ENCODE data around the gene PHF3.

Gene PHF3, protein sequence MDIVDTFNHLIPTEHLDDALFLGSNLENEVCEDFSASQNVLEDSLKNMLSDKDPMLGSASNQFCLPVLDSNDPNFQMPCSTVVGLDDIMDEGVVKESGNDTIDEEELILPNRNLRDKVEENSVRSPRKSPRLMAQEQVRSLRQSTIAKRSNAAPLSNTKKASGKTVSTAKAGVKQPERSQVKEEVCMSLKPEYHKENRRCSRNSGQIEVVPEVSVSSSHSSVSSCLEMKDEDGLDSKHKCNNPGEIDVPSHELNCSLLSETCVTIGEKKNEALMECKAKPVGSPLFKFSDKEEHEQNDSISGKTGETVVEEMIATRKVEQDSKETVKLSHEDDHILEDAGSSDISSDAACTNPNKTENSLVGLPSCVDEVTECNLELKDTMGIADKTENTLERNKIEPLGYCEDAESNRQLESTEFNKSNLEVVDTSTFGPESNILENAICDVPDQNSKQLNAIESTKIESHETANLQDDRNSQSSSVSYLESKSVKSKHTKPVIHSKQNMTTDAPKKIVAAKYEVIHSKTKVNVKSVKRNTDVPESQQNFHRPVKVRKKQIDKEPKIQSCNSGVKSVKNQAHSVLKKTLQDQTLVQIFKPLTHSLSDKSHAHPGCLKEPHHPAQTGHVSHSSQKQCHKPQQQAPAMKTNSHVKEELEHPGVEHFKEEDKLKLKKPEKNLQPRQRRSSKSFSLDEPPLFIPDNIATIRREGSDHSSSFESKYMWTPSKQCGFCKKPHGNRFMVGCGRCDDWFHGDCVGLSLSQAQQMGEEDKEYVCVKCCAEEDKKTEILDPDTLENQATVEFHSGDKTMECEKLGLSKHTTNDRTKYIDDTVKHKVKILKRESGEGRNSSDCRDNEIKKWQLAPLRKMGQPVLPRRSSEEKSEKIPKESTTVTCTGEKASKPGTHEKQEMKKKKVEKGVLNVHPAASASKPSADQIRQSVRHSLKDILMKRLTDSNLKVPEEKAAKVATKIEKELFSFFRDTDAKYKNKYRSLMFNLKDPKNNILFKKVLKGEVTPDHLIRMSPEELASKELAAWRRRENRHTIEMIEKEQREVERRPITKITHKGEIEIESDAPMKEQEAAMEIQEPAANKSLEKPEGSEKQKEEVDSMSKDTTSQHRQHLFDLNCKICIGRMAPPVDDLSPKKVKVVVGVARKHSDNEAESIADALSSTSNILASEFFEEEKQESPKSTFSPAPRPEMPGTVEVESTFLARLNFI (N-terminal part only)

DNA sequence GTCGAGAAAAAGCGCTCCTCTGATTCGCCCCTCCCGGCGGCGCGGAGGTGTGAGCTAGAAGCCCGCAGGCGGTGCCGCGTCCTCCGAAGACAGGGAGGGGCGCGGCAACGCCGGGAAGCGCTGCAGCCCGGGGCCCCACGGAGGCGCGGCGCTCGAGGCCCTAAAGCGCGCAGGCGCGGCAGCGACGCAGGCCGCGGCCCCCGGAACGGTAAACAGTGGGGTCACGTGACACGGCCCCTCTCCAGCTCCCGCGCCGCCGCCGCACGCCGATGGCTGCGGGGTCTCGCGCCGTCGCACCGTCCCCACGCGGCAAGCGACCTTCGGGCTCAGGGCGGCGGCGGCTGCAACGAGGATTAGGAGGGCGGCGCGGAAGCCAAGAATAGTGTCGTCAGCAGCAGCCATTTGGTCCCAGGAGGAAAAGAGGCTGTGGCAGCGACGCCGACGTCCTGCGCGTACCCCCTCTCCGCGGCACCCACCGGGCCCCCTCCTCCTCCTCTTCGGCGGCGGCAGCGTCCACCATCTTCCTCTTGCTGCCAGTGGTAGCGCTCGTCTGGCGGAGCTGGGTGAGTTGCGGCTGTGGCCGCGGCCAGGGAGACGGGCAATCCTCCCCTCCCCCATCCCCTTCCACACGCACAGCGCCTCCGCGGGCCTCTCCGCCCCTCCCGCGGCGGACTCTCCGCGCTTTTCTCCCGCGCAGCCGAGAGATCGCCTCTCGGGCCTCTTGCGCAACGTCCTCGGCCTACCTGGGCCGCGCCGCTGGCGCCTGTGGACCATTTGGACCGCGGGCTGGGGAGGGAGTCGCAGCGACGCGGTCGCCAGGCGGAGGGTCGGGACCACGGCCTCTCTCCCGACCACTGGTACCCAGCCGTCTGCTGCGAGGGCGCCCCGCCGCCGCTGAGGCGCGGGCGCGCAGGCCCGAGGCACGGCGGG lies at the start of gene PHF3:
PHF3 (plus strand) TSS at position 215 of the 930 bp plus-strand sequence. CDS start 10,750 bp downstream, outside the sequence.
- DNase-seq (ENCODE audit: low read depth, low spot score) = peak; percentile 53

DNA sequence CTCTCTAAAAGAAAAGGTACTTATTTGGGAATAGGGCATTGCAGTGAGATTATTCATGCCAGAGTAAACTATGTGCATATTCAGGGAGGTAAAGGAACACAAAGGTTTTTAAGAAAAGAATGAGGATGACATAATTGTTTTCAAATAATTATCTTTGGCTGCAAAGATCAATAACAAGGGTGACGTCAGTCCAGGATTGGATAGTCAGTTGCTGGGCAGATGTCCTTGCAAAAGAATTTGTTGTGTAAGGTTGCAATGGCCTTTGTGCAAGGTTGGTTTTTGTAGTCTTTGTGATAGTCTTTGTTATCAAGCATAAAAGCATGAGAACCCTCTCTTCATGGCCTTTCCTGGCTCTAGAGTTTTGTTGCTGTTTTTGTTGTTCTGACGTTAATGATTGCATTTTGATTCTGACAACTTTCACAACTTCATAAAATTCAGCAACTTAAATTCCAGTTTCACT lies 45.6 kb upstream of the PHF3 start:
- DNase-seq (ENCODE audit: low read depth, low spot score) = no peak

DNA sequence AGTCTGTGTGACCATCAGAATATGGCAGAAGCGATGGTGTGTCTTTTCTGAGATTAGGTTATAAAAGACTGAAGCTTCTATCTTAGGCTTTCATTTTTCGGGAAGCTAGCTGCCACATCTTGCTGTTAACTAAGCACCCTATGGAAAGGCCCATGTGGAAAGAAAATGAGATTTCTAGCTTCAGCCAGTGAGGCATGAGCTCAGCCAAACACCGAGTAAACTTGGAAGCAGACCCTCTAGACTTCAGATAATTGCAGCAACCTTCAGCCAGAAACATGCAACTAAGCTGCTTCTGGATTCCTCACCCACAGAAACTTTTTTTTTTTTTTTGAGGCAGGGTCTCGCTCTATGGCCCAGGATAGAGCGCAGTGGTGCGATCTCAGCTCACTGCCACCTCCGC lies 42.7 kb upstream of the PHF3 start:
- DNase-seq (ENCODE audit: low read depth, low spot score) = no peak

DNA sequence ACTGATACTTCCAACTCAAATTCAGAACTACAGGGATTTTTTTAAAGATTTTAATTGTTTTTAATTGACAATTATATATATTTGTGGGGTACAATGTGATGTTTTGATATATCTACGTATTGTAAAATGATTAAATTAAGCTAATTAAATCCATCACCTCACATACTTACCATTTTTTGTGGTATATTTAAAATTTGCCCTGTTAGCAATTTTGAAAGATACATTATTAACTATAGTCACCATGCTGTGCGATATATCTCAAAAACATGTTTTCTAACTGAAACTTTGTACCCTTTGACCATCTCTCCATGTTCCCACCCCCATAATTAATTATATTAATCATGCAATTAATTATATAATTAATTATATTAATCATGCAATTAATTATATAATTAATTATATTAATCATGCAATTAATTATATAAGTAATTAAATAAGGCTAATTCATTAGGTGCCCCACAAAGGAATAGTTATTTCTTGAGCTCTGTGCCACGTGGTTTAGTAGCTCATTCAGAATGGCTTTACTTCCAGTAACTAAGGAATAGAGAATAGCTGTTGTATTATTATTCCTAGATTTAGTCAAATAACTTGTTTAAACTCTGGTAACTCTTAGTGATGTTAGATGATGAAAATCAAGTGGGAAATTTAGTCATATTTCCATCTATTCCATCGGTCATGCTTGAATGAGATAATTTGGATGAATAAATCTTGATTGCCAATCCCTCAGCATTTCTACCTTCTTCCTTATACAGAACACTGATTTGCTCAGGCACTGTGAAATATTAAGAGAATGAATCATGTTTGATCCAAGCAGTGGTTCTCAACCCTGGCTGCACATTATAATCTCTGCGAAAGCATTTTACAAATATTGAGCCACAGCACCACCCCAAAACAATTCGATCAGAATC lies 38.2 kb upstream of the PHF3 start:
- no peak for DNase-seq (ENCODE audit: low read depth, low spot score)

DNA sequence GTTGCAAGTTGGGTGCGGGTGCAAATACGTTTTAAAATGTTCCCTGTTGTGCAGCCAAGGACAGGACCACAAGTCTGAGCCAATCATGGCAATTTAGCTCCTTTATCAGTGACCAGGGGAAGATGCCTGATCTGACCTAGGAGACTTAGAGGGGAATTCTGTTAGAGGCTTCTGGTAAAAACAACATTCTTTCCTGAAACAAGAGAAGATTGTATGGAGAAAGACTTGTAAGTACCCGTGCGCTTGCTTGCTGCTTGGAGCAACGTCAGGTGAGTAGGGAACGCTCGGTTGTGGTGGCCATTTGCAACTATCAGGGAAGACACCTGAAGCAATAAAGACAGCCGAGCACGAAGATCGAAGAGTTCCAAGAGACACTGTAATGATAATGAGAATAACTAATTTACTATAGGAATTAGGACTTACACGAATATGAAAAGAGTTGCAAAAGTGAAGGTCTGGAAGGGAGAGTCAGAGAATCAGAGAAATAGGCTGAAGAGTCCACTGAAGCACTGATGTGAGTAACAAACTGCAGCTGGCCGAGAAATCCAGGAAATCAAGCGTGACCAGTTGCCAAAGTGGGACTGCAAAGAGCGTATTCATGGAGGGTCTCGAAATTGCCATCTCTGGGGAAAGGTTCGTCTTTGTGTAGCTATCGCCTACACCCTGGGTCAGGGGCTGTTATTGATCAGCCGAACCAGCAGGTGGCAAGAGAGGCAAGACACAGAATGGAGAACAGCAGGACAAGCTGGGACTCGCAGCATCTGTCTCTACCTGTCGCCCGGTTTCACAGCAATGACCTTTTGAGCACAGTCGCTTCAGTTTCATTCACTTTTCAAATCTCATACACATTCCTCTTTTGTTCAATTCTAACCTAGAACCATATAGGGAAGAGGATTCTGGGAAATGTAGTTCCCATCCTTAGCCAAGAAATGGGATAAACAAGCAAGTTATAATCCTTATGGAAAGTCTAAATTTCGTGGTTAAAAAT lies 37.3 kb upstream of the PHF3 start:
- DNase-seq (ENCODE audit: low read depth, low spot score) = no peak

DNA sequence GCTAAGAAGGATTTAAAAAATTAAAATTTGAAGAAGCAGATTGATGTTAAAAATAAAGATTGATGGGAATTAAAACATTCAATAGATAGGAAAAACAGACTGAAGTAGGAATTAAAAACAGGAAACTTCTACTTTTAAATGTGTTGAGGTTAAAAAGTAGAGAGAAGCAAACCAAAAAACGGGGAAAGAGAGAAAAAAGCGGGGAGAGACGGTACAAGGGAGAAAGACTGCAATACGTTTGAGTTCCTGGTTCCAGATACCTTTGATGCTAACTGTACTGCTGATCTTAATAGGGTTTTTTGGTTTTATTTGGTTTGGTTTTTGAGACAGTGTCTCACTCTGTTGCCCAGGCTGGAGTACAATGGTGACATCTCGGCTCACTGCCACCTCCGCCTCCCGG lies 36.4 kb upstream of the PHF3 start:
- no peak for DNase-seq (ENCODE audit: low read depth, low spot score)

DNA sequence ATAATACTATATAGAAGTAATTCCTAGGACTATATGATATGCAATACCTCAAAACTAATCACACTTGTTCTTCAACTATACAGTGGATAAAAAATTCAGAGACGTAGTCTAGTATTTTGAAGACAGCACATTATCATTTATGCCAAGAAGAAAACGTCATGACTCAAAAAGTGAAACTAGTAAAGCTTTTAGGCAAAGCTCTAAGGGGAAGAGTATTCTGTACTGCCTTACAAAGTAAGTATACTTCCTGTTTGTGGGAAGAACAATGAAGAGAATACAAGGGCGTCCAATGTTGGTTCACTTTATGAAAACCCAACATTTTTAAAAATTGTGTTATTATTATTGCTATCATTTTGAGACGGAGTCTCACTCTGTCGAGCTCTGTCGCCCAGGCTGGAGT lies 35.5 kb upstream of the PHF3 start:
- no peak for DNase-seq (ENCODE audit: low read depth, low spot score)

DNA sequence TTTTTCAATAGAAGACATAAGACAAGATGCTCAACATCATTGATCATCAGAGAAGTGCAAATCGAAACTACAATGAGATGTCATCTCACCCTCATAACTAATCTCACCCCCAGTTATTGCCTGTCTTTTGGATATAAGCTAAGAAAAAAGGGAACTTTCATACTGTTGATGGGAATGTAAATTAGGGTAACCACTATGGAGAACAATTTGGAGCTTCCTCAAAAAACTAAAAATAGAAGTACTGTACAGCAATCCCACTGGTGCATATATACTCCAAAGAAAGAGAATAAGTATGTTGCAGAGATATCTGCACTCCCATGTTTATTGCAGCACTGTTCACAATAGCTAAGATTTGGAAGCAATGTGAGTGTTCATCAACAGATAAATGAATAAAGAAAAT lies 26.4 kb upstream of the PHF3 start:
- no peak for DNase-seq (ENCODE audit: low read depth, low spot score)

DNA sequence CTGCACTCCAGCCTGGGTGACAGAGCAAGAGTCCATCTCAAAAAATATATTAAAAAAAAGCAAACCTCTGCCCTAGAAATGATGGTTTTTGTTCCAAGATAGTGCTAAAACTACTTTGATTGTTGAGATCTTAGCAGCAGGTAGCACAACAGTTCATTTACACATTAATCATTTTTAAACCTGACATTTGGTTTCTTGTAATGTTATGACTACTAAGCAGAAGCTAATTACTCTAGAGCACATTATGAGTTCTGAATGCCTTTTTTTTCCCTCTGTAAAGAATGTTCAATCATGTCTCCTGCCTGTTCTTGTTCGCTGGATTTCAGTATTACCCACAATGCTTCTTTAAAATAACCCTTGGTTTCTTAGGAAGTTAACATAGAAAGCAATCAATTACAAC lies 24.7 kb upstream of the PHF3 start:
- DNase-seq (ENCODE audit: low read depth, low spot score) = no peak

DNA sequence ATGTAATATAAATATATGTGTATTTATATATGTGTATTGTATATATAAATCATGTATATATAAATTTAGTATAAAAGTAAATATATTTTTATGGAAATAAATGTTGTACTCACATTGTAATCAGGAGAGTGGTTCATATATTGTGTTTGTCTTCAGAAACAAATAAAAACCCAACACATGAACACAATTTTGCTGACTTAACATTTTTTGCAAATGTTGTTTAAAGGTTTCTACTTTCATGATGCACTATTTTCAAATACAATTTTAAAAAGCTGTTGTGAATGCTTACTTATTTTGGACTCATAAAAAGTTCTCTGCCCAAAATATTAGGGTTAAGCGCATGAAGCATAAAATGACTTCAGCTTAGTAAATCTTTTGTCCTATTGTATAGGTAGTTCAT lies 24.0 kb upstream of the PHF3 start:
- no peak for DNase-seq (ENCODE audit: low read depth, low spot score)

DNA sequence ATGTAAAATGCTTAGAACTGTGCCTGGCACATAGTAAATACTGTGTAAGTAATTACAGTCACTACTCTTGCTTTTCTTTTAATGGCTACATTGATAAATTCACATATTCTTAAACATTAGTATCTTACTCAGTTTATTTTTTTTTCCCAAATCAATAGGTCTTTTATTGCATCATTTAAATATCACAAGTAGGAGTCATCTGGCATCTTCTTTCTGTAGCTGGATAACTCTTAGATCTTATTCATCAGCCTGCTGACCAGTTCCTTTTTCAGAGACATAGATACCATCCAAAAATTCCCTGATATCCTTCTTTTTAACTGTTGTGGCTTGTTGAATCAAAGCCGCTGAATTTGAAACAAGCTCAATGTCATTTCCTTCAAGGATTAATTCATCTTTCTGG lies 20.0 kb upstream of the PHF3 start:
- no peak for DNase-seq (ENCODE audit: low read depth, low spot score)

DNA sequence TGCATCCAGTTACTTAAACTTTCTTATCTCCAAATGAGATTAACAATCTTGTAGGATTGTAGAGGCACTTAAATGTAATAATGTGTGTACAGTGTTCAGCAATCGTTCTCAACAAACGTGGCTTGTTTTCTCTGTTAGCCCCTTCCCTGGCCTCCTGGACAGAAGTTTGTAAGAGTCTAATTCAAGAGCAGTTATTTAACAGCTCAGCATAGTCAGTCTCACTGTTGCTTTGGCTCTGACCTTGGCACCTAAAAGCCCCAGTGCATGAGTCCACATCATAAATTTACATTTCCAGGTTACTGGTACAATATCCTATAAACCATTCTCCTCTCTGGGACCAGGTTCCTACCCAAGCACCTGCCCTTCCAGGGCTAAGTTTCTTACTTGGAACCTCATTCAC lies 11.5 kb upstream of the PHF3 start:
- no peak for DNase-seq (ENCODE audit: low read depth, low spot score)

DNA sequence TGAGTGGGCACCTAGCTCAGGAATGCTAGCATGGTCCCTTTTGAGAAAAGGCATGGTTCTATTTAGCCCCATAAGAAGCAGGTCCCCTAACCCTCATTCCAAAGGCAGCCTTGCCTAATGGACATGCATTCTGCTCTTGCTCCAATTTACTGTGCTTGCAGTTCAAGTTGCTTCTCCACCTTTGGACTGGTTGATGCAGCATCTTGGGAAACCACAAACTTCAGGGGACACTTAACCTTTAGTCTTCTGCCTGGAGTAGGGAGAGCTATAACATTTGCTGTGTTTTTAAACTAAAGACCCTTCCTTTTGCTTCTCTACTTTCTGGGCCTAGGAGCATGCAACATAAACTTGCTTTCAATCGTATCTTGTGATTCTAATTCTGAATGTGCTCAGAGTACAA lies 5.1 kb upstream of the PHF3 start:
- no peak for DNase-seq (ENCODE audit: low read depth, low spot score)

DNA sequence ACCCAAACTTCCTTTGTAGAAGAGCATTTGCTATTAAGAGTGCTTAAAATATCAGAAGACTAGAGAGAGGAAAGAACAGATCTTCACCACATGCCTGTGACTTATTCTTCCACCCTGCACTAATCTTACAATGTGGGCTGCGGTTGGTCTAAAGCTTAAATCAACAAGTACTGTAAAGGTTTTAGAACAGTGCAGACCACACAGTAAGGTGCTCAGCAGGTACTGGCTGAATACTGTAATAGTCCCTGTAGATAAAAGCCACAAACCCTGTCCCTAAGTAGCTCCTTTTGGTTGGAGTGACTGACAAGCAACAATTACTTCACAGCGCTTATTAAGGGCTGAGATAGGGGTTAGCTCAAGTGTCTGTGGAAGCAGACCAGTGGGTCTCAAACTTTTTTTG lies 972 bp upstream of the PHF3 start:
- DNase-seq (ENCODE audit: low read depth, low spot score) = no peak

DNA sequence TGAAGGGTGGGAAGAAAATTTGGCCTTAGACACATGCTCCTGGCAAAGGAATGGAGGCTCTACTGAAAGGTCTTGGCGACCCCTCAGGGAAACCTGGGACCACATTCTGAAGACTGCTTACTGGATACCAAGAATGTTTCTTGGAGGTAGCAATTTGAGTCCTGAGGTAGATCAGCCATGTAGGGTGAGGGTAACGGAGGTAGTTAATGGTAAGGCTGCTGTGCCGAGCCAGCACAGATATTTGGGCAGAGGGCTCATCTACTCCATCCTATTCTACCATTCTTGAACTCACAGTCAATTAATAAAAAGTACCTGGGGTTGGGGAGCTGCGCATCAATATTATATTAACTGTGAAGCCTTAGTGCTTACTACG lies 401 bp upstream of the PHF3 start:
- no peak for DNase-seq (ENCODE audit: low read depth, low spot score)

DNA sequence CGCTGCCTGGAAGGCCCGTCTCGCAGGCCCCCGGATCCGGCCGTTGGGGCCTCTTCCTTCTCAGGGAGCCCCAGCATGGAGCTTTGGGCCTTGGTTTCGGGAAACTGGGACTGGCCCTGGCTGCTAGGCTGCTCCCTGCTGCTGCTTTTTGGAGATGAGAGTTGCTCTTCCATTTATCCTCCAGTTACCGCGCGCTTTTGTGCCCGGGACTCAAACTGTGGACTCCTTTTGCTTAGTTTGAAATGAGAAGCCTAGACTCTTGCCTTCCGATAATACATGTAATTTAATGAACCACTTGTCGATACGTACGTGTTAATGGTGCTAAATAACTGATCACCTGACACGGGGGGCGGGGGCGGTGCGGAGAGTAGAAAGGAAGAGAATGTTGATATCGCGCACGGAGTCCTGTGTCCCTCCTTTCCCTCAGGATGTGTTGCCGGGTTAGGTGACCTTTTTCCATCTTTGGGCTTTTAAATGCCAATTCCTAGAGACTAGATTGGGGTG lies 968 bp downstream of the PHF3 start:
- no peak for DNase-seq (ENCODE audit: low read depth, low spot score)

DNA sequence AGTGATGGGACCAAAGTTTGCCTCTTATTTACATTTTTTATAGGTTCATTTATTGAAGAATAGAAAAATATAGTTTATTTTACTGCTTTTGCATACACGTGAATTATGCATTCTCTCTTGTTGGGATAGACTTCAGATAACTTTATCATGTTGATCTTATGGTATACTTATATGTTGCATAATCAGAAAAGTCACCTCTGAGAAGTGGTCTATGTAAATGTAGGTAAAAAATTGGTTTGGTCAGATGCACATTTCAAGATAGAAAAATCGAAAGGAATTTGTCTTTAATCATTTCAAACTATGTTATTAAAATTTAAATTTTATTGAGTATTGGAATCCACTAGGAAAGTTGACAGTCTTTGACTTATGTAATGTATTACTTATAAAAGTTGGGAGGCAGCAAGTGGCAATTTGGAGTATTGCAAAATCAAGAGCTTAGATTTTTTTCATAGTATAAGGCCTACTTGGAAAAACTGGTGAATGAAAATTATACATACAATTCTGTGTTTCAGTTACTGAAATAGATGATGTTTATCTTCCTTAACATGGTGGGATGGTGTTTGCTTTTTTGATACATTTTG lies 2.4 kb downstream of the PHF3 start:
- no peak for DNase-seq (ENCODE audit: low read depth, low spot score)

DNA sequence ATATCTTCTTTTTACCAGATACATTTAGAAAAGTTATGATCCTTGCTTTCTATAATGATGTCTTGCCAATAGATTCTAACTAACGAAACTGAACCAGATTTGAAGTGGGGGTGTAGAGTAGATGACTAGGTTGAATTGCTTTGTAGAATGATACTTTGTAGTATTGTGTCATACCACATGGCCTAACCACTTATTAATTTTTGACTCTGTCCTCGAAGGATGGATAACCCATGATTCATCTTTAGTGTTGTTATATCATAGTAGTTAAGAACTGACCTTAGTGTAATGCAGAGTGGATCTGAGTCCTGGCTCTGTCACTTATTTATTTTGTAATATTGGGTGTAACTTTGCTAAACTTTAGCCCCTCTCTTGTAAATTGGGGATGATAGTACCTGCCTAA lies 4.5 kb downstream of the PHF3 start:
- DNase-seq (ENCODE audit: low read depth, low spot score) = no peak
